ENCODE data around the gene EPB41L4B. TPM values are rescaled to one million over a fixed set of nuclear protein-coding genes. Genes with fewer than 3 reads are reported as not detected.

Gene EPB41L4B
- total and polyA plus RNA-seq, 2 of the 13 experiments (the other 11 are each of a cell fraction or from before 2014, with no cell fraction given), result 17.6 to 22.1 TPM

DNA sequence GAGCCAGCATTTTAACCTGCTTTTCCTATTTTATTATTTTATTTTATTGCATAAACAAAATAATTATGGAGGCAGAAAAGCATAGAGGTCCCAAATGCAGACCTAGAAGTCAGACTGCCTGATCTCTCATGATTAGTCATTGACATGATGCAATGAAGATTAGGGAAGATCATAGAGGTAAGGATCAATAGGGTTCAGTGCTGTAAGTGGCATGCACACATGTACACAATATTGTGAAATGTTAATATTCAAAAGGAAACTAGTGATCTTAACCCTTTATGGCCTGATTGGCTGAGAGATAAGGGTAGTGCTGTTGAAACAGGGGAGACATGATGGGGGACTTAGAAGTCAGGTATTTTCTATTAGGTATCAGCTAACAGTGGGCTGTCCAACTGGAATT lies 152.7 kb downstream of the EPB41L4B start:
- no peak overlapping the region for H3K4me3 ChIP-seq (replicated peaks in 1 of 3; ENCODE audit: insufficient read depth in 1 of 3, low read depth in 2 of 3, low read length in 3 of 3)
- ChIA-PET CTCF (ENCODE audit: low intra/inter-chr PET ratio, low total read pairs) (no interaction called here), POLR2A (no interaction called here)
- peak; percentile 81 for ATAC-seq
- BruUV-seq (replicated peaks), result no TSS peak
- peak overlapping the region; percentile 5 for H3K27ac ChIP-seq (ENCODE audit: extremely low read length, insufficient read depth, low read length)
- in situ Hi-C loops (cut with HindIII; ENCODE audit: extremely low pct_ligation_motif_present, low pct_unique_long_range_greater_than_20kb), result no loop called here
- H3K9me3 ChIP-seq (ENCODE audit: low read length), result no peaks in the 10 kb centered on the region
- no peak overlapping the region for H3K9ac ChIP-seq (ENCODE audit: insufficient read depth, low read depth, low read length)
- H3K27me3 ChIP-seq (ENCODE audit: control insufficient read depth in 1 of 2, insufficient read depth in 2 of 2, low read length in 2 of 2), result no peaks in the 10 kb centered on the region
- no peak for FAIRE-seq
- DNase-seq (ENCODE audit: low spot score), result peak; percentile 48
- no peaks in the 10 kb centered on the region for H4K20me1 ChIP-seq (ENCODE audit: insufficient read depth, low read length)
- intact Hi-C loops (cut with micrococcal nuclease; ENCODE audit: unreplicated experiment), result no loop called here
- no peaks in the 10 kb centered on the region for H3K36me3 ChIP-seq (replicated peaks in 1 of 2; ENCODE audit: control insufficient read depth in 1 of 2, insufficient read depth in 2 of 2, low read length in 2 of 2)
- H3K4me2 ChIP-seq (ENCODE audit: low read depth, low read length), result no peak overlapping the region
- no peaks in the 10 kb centered on the region for H3K79me2 ChIP-seq (ENCODE audit: insufficient read depth, low read length)
- peaks cover 14% of the 10 kb centered on the region for H3K4me1 ChIP-seq (ENCODE audit: insufficient read depth, low read length)
- no peak overlapping the region for H2AFZ ChIP-seq (ENCODE audit: low read length)
- TF ChIP-seq FOSL2 (CRISPR knock-in tag; IDR thresholded peaks at IDR 0.05) (peak; percentile 90), CREB1 (IDR thresholded peaks at IDR 0.05) (no peak), CREB1 (CRISPR knock-in tag; IDR thresholded peaks at IDR 0.05) (0 out of 2 replicates have a peak, but pooled peaks have one; percentile 28), ZNF670 (CRISPR knock-in tag; IDR thresholded peaks at IDR 0.05; ENCODE audit: borderline replicate concordance) (peak; percentile 47; the same call in 1 of the 2 replicates), FOXA3 (CRISPR knock-in tag; IDR thresholded peaks at IDR 0.05) (peak; percentile 68), TCF7 (IDR thresholded peaks at IDR 0.05; ENCODE audit: low read depth) (peak; percentile 33; the same call in 1 of the 2 replicates), KLF16 (CRISPR knock-in tag; IDR thresholded peaks at IDR 0.05) (0 out of 4 replicates have a peak, but pooled peaks of 1 of the 2 experiments have one; percentile 40), BCL6 (CRISPR knock-in tag; IDR thresholded peaks at IDR 0.05) (peak; percentile 45; the same call in 1 of the 2 replicates), THAP11 (CRISPR knock-in tag; IDR thresholded peaks at IDR 0.05) (peak; percentile 52; the same call in 1 of the 2 replicates), GATAD2A (CRISPR knock-in tag; IDR thresholded peaks at IDR 0.05) (peak; percentile 90), EP300 (IDR thresholded peaks at IDR 0.05; ENCODE audit: low read depth in 2 of 2, low read length in 2 of 2) (peak in 1 of 2 experiments; percentile 71; a peak in 2 of 4 replicates), EP300 (CRISPR knock-in tag; IDR thresholded peaks at IDR 0.05; ENCODE audit: borderline replicate concordance) (no peak), HMG20A (CRISPR knock-in tag; IDR thresholded peaks at IDR 0.05; ENCODE audit: borderline replicate concordance) (peak; percentile 64; the same call in 1 of the 2 replicates), ZNF652 (CRISPR knock-in tag; IDR thresholded peaks at IDR 0.05; ENCODE audit: borderline replicate concordance, low read depth) (peak; percentile 94), FOXA1 (IDR thresholded peaks at IDR 0.05) (no peak), FOXA1 (CRISPR knock-in tag; IDR thresholded peaks at IDR 0.05) (peak; percentile 17; the same call in 1 of the 2 replicates), HOXA7 (CRISPR knock-in tag; IDR thresholded peaks at IDR 0.05) (no peak), NCOR1 (IDR thresholded peaks at IDR 0.05; ENCODE audit: borderline replicate concordance, low read length) (0 out of 2 replicates have a peak, but pooled peaks have one; percentile 21), HNRNPK (IDR thresholded peaks at IDR 0.05; ENCODE audit: low read depth, low read length, poor library complexity, severe bottlenecking) (no peak), EZH2 (conservative IDR thresholded peaks at IDR 0.05; ENCODE audit: low read depth, low read length) (no peak), ZNF263 (CRISPR knock-in tag; IDR thresholded peaks at IDR 0.05) (no peak)
- TF ChIP-seq, protein P1, sequence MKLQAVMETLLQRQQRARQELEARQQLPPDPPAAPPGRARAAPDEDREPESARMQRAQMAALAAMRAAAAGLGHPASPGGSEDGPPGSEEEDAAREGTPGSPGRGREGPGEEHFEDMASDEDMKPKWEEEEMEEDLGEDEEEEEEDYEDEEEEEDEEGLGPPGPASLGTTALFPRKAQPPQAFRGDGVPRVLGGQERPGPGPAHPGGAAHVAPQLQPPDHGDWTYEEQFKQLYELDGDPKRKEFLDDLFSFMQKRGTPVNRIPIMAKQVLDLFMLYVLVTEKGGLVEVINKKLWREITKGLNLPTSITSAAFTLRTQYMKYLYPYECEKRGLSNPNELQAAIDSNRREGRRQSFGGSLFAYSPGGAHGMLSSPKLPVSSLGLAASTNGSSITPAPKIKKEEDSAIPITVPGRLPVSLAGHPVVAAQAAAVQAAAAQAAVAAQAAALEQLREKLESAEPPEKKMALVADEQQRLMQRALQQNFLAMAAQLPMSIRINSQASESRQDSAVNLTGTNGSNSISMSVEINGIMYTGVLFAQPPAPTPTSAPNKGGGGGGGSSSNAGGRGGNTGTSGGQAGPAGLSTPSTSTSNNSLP (IDR thresholded peaks at IDR 0.05; ENCODE audit: low read depth, low read length), result peak; percentile 94
- TF ChIP-seq, protein P2, sequence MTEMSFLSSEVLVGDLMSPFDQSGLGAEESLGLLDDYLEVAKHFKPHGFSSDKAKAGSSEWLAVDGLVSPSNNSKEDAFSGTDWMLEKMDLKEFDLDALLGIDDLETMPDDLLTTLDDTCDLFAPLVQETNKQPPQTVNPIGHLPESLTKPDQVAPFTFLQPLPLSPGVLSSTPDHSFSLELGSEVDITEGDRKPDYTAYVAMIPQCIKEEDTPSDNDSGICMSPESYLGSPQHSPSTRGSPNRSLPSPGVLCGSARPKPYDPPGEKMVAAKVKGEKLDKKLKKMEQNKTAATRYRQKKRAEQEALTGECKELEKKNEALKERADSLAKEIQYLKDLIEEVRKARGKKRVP (CRISPR knock-in tag; IDR thresholded peaks at IDR 0.05), result peak in 1 of 2 experiments; percentile 95; a peak in 2 of 4 replicates
- TF ChIP-seq, protein P3, sequence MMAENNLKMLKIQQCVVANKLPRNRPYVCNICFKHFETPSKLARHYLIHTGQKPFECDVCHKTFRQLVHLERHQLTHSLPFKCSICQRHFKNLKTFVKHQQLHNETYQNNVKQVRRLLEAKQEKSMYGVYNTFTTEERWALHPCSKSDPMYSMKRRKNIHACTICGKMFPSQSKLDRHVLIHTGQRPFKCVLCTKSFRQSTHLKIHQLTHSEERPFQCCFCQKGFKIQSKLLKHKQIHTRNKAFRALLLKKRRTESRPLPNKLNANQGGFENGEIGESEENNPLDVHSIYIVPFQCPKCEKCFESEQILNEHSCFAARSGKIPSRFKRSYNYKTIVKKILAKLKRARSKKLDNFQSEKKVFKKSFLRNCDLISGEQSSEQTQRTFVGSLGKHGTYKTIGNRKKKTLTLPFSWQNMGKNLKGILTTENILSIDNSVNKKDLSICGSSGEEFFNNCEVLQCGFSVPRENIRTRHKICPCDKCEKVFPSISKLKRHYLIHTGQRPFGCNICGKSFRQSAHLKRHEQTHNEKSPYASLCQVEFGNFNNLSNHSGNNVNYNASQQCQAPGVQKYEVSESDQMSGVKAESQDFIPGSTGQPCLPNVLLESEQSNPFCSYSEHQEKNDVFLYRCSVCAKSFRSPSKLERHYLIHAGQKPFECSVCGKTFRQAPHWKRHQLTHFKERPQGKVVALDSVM (CRISPR knock-in tag; IDR thresholded peaks at IDR 0.05), result no peak

Data from HepG2 (cell line).